Adrenal gland (tissue), 5 donors: ENCODE measurements around the gene SRC.

Source experiments
- POLR2A ChIP-seq, 2 donors: fragments of 450-650 bp; IDR thresholded peaks; one replicate each; pipeline ENCODE4 v1.6.1; 2017; ENCODE audit warnings: antibody characterized with exemption in 2 of 2, mild to moderate bottlenecking in 2 of 2, moderate library complexity in 1 of 2
- TF ChIP-seq, protein P1 (sequence below), 6 experiments: fragments of 450-650 bp in 4 of 6; fragments of 200-600 bp in 2 of 6; sonication (generic) in 1 of 6; IDR thresholded peaks; 1 replicate in 5 of 6; 2 replicates in 1 of 6; pipeline versions ENCODE4 v1.5.1 to v1.8.0; 2016 to 2021; ENCODE audit warnings: antibody characterized with exemption in 6 of 6, mild to moderate bottlenecking in 2 of 6, moderate library complexity in 1 of 6
- donor health status: DM: no; HTN: no; CAD: no.

DNA sequence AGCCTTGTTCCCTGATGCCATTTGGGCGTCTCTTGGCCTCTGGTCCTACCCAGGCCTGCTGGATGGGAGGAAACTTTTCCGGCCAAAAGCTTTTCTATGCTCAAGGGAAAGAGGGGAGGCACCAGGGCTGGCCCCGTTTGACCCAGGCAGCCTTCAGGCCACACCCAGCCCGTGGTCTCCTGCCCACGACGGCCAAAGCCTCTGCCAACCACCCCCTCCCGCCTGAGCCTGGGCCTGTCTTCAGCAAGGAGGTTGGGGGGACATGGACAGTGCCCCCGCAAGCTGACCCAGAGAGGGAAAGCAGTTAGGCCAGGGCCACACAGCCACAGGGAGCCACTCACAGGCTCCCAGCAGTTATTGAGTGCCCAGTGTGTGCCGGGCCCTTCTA, 49.5 kb downstream of the SRC start:
- TF ChIP-seq, protein P1, sequence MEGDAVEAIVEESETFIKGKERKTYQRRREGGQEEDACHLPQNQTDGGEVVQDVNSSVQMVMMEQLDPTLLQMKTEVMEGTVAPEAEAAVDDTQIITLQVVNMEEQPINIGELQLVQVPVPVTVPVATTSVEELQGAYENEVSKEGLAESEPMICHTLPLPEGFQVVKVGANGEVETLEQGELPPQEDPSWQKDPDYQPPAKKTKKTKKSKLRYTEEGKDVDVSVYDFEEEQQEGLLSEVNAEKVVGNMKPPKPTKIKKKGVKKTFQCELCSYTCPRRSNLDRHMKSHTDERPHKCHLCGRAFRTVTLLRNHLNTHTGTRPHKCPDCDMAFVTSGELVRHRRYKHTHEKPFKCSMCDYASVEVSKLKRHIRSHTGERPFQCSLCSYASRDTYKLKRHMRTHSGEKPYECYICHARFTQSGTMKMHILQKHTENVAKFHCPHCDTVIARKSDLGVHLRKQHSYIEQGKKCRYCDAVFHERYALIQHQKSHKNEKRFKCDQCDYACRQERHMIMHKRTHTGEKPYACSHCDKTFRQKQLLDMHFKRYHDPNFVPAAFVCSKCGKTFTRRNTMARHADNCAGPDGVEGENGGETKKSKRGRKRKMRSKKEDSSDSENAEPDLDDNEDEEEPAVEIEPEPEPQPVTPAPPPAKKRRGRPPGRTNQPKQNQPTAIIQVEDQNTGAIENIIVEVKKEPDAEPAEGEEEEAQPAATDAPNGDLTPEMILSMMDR (IDR thresholded peaks at IDR 0.05), result no peak
- TF ChIP-seq POLR2A (IDR thresholded peaks at IDR 0.05), result no peak
